Measurements from ENCODE around the gene RBM6.

DNA sequence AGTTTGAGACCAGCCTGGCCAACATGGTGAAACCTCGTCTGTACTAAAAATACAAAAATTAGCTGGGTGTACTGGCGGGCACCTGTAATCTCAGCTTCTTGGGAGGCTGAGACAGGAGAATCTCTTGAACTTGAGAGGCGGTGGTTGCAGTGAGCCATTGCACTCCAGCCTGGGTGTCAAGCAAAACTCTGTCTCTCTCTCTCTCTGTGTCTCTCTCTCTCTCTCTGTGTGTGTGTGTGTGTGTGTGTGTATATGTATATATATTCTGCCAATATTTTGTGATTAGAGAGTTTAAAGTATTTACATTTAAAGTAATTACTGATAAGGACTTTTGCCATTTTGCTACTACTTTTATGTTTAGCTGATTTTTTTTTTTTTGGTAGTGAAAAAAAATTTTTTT lies 15.7 kb downstream of the RBM6 start:
- TF ChIP-seq, protein P1, sequence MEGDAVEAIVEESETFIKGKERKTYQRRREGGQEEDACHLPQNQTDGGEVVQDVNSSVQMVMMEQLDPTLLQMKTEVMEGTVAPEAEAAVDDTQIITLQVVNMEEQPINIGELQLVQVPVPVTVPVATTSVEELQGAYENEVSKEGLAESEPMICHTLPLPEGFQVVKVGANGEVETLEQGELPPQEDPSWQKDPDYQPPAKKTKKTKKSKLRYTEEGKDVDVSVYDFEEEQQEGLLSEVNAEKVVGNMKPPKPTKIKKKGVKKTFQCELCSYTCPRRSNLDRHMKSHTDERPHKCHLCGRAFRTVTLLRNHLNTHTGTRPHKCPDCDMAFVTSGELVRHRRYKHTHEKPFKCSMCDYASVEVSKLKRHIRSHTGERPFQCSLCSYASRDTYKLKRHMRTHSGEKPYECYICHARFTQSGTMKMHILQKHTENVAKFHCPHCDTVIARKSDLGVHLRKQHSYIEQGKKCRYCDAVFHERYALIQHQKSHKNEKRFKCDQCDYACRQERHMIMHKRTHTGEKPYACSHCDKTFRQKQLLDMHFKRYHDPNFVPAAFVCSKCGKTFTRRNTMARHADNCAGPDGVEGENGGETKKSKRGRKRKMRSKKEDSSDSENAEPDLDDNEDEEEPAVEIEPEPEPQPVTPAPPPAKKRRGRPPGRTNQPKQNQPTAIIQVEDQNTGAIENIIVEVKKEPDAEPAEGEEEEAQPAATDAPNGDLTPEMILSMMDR (IDR thresholded peaks at IDR 0.05), result no peak
- no peak for TF ChIP-seq POLR2A (IDR thresholded peaks at IDR 0.05)

Measured in heart left ventricle (tissue), 13 donors.